Neural cell (in vitro differentiated cells): Measurements from ENCODE around the gene RPS17.
"Not testable (repeated sequence)": the region's sequence is repeated elsewhere in the genome, so short reads cannot be mapped to it uniquely, and the experiment has no call there.

Source experiments
- CTCF ChIP-seq: fragments of 450-650 bp; IDR thresholded peaks from 2 replicates; pipeline ENCODE4 v1.5.1; 2014; ENCODE audit warnings: antibody characterized with exemption, mild to moderate bottlenecking, moderate library complexity; ENCODE audit not compliant: poor library complexity, severe bottlenecking
- EP300 ChIP-seq: fragments of 450-650 bp; conservative IDR thresholded peaks from 2 replicates; pipeline ENCODE4 v1.6.1; 2014; ENCODE audit warnings: antibody characterized with exemption, mild to moderate bottlenecking, moderate library complexity; ENCODE audit not compliant: poor library complexity, severe bottlenecking
- EZH2 ChIP-seq: fragments of 200-600, 300-800 bp; shearing (Covaris generic), sonication (generic); IDR thresholded peaks from 2 replicates; pipeline ENCODE4 v1.6.1; 2014; ENCODE audit warnings: antibody characterized with exemption, low read length, borderline replicate concordance, mild to moderate bottlenecking; ENCODE audit not compliant: insufficient read depth, poor library complexity, severe bottlenecking
- MXI1 ChIP-seq: fragments of 450-650 bp; conservative IDR thresholded peaks from 2 replicates; pipeline ENCODE4 v1.6.1; 2014; ENCODE audit warnings: antibody characterized with exemption, mild to moderate bottlenecking; ENCODE audit not compliant: poor library complexity, severe bottlenecking
- POLR2AphosphoS5 ChIP-seq: IDR thresholded peaks from 2 replicates; pipeline ENCODE4 v1.6.1; 2012
- RAD21 ChIP-seq: fragments of 450-650 bp; conservative IDR thresholded peaks from 2 replicates; pipeline ENCODE4 v1.6.1; 2014; ENCODE audit warnings: antibody characterized with exemption, mild to moderate bottlenecking, moderate library complexity
- REST ChIP-seq: IDR thresholded peaks from 2 replicates; pipeline ENCODE4 v1.6.1; 2012; ENCODE audit warnings: borderline replicate concordance
- SMC3 ChIP-seq: fragments of 450-650 bp; conservative IDR thresholded peaks from 2 replicates; pipeline ENCODE4 v1.6.1; 2014; ENCODE audit warnings: antibody characterized with exemption, mild to moderate bottlenecking, moderate library complexity; ENCODE audit not compliant: poor library complexity
- TAF1 ChIP-seq: IDR thresholded peaks from 2 replicates; pipeline ENCODE4 v1.6.1; 2012; ENCODE audit warnings: low read depth

DNA sequence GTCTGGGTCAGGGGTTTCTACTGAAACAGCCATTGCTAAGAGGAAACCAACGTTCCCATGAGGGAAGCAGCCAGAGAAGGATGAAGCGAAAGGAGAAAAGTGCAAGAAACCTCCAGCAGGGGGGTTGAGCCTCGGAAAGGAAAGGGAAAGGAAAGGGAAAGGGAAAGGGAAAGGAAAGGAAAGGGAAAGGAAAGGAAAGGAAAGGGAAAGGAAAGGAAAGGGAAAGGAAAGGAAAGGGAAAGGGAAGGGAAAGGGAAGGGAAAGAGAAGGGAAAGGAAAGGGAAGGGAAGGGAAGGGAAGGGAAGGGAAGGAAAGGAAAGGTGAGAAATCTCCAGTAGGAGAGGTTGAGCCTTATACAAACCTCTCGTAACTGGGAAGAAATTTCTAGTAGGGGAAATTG is 52.0 kb downstream of the RPS17 start:
- not testable (repeated sequence) for TF ChIP-seq RAD21, CTCF, EP300, POLR2AphosphoS5, EZH2, TAF1, MXI1, REST, SMC3
